GM23248 (cell line): Measurements from ENCODE around the gene PNKP. TPM values are rescaled to one million over a fixed set of nuclear protein-coding genes. Genes with fewer than 3 reads are reported as not detected.

ENCODE experiments used
- DNase-seq: peaks from one replicate; pipeline ENCODE4 v3.0.0-alpha.2; 2015
- H2AFZ ChIP-seq: fragments of 200-600 bp; sonication (generic); 2 replicates; pipeline ENCODE4 v1.6.1; 2016; ENCODE audit warnings: antibody characterized with exemption
- H3F3A ChIP-seq: fragments of 200-600 bp; sonication (generic); 2 replicates; pipeline ENCODE4 v1.6.1; 2016; ENCODE audit warnings: mild to moderate bottlenecking, antibody characterized with exemption, mixed run types; ENCODE audit not compliant: insufficient read depth
- H3K27ac ChIP-seq: fragments of 200-600 bp; sonication (generic); 2 replicates; pipeline ENCODE4 v1.5.1; 2016; ENCODE audit warnings: mild to moderate bottlenecking
- H3K27me3 ChIP-seq: fragments of 200-600 bp; sonication (generic); replicated peaks from 2 replicates; pipeline ENCODE4 v1.6.1; 2016; ENCODE audit warnings: mild to moderate bottlenecking; ENCODE audit not compliant: insufficient read depth
- H3K36me3 ChIP-seq: fragments of 200-600 bp; sonication (generic); 2 replicates; pipeline ENCODE4 v1.6.1; 2016; ENCODE audit warnings: low read depth, mild to moderate bottlenecking
- H3K4me1 ChIP-seq: fragments of 200-600 bp; sonication (generic); 2 replicates; pipeline ENCODE4 v1.6.1; 2016; ENCODE audit warnings: mild to moderate bottlenecking; ENCODE audit not compliant: insufficient read depth
- H3K4me2 ChIP-seq: fragments of 200-600 bp; sonication (generic); one replicate; pipeline ENCODE4 v1.6.1; 2016; ENCODE audit warnings: mild to moderate bottlenecking; ENCODE audit not compliant: unreplicated experiment
- H3K4me3 ChIP-seq: fragments of 200-600 bp; sonication (generic); 2 replicates; pipeline ENCODE4 v1.5.1; 2016; ENCODE audit warnings: mild to moderate bottlenecking
- H3K79me2 ChIP-seq: fragments of 200-600 bp; sonication (generic); 2 replicates; pipeline ENCODE4 v1.6.1; 2016; ENCODE audit warnings: mild to moderate bottlenecking; ENCODE audit not compliant: insufficient read depth
- H3K9ac ChIP-seq: fragments of 200-600 bp; sonication (generic); 2 replicates; pipeline ENCODE4 v1.6.1; 2016; ENCODE audit warnings: mild to moderate bottlenecking
- H3K9me2 ChIP-seq: fragments of 200-600 bp; sonication (generic); 2 replicates; pipeline ENCODE4 v1.6.1; 2016; ENCODE audit warnings: mixed run types, mild to moderate bottlenecking, moderate library complexity; ENCODE audit not compliant: insufficient read depth
- H3K9me3 ChIP-seq: fragments of 200-600 bp; sonication (generic); one replicate; pipeline ENCODE4 v1.6.1; 2017; ENCODE audit warnings: low read depth
- H4K20me1 ChIP-seq: fragments of 200-600 bp; sonication (generic); 2 replicates; pipeline ENCODE4 v1.6.0; 2016; ENCODE audit not compliant: insufficient read depth
- EZH2 ChIP-seq: fragments of 200-600 bp; sonication (generic); IDR thresholded peaks from 2 replicates; pipeline ENCODE4 v1.6.1; 2018; ENCODE audit warnings: antibody characterized with exemption, mild to moderate bottlenecking; ENCODE audit not compliant: insufficient read depth, poor library complexity, severe bottlenecking
- EZH2phosphoT487 ChIP-seq: fragments of 200-600 bp; sonication (generic); IDR thresholded peaks from 2 replicates; pipeline ENCODE4 v1.6.1; 2018; ENCODE audit warnings: antibody characterized with exemption, moderate library complexity, mild to moderate bottlenecking, low read depth; ENCODE audit not compliant: insufficient read depth
- WGBS, 2 experiments: methylation state at CpG; one replicate each; pipeline ENCODE4 v1.1.6; 2015 to 2017; ENCODE audit warnings: low lambda C conversion rate in 2 of 2, low coverage in 1 of 2; ENCODE audit errors: missing lambda C conversion rate in 2 of 2; 5-methylcytosine and 5-hydroxymethylcytosine counted together
- in situ Hi-C: fragments of 300-500 bp; cut with MboI; formaldehyde crosslinking; loops from 2 replicates; pipeline ENCODE4 v1.15.0; 2020
- polyA plus RNA-seq: library from polyadenylated mRNA; unstranded; fragments of >200 nt; fragmentation: Nextera tagmentation; extraction: Ambion mirVana; gene quantifications from 2 replicates; pipeline ENCODE4 v1.2.1, GENCODE V29; 2016
- total RNA-seq: library from RNA; depleted of rRNA; stranded (reverse); fragments of >200 nt; shearing (Covaris generic); gene quantifications from 2 replicates; pipeline ENCODE4 v1.2.3, GENCODE V29; 2014

PNKP gene
- total and polyA plus RNA-seq, 2 experiments from 2014 or later: 31.5 to 42.2 TPM

DNA sequence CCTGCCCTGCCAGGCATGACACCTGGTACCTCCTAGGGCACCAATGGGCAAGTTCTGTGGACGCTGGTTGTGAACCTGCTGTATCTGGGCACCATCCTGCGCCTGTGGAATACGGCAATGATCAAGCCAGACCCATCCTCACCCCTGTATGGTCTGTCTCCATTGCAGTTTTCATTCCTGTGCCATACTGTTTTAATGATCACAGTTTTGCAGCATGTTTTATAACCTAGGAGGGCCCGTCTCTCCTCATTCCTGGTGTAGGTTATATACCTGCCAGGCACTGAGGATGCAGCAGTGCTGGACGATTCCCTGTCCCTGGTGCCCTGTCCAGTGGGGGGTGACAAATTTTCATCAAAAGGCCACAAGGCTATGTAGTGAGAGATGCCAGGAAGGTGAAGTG, 15.7 kb upstream of the PNKP start:
- H3F3A ChIP-seq: no peaks in the 10 kb centered on the region
- no peaks in the 10 kb centered on the region for H3K9me3 ChIP-seq
- WGBS, 2 experiments: 93 to 96% methylated on average over 5 of the region's 5 CpGs
- no peaks in the 10 kb centered on the region for H4K20me1 ChIP-seq
- H3K36me3 ChIP-seq: peaks cover 17% of the 10 kb centered on the region; the same call in 1 of the 2 replicates
- H3K4me2 ChIP-seq: no peak overlapping the region
- no peaks in the 10 kb centered on the region for H3K27me3 ChIP-seq
- no peak overlapping the region for H3K27ac ChIP-seq
- no peak overlapping the region for H3K9ac ChIP-seq
- TF ChIP-seq EZH2: no peak
- TF ChIP-seq EZH2phosphoT487: no peak
- H2AFZ ChIP-seq: no peak overlapping the region
- H3K79me2 ChIP-seq: peaks cover 12% of the 10 kb centered on the region
- in situ Hi-C loops: no loop called here
- peaks cover 4% of the 10 kb centered on the region; the same call in 1 of the 2 replicates for H3K4me1 ChIP-seq
- H3K9me2 ChIP-seq: no peaks in the 10 kb centered on the region
- H3K4me3 ChIP-seq: no peak overlapping the region
- no peak for DNase-seq

DNA sequence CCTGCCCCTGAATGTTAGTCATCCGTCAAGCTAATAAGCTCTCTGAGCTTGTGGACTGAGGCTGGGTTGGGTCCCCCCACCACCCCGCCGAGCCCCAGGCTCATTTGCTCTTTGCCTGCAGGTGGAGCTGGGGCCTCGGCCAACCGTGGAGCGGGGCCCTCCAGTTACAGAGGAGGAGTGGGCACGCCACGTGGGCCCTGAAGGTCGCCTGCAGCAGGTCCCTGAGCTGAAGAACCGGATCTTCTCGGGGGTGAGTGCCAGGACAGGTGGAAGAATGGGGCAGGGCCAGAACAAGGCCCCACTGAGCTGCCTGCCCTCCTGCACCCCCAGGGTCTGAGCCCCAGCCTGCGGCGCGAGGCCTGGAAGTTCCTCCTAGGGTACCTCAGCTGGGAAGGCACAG, 15.3 kb upstream of the PNKP start:
- Histone ChIP-seq H3K27ac (no peak overlapping the region), H3K79me2 (peaks cover 12% of the 10 kb centered on the region), H3K4me3 (no peak overlapping the region), H2AFZ (no peak overlapping the region), H3K4me1 (peaks cover 4% of the 10 kb centered on the region; the same call in 1 of the 2 replicates), H3K4me2 (no peak overlapping the region), H3K36me3 (peaks cover 17% of the 10 kb centered on the region; the same call in 1 of the 2 replicates), H3K9ac (no peak overlapping the region), H3K9me2 (no peaks in the 10 kb centered on the region), H3K9me3 (no peaks in the 10 kb centered on the region), H3F3A (no peaks in the 10 kb centered on the region), H4K20me1 (no peaks in the 10 kb centered on the region), H3K27me3 (no peaks in the 10 kb centered on the region)
- TF ChIP-seq EZH2 (no peak), EZH2phosphoT487 (no peak)
- DNase-seq: no peak
- 94 to 99% methylated on average over 13 to 14 of the region's 14 CpGs for WGBS, 2 experiments
- in situ Hi-C loops: no loop called here

DNA sequence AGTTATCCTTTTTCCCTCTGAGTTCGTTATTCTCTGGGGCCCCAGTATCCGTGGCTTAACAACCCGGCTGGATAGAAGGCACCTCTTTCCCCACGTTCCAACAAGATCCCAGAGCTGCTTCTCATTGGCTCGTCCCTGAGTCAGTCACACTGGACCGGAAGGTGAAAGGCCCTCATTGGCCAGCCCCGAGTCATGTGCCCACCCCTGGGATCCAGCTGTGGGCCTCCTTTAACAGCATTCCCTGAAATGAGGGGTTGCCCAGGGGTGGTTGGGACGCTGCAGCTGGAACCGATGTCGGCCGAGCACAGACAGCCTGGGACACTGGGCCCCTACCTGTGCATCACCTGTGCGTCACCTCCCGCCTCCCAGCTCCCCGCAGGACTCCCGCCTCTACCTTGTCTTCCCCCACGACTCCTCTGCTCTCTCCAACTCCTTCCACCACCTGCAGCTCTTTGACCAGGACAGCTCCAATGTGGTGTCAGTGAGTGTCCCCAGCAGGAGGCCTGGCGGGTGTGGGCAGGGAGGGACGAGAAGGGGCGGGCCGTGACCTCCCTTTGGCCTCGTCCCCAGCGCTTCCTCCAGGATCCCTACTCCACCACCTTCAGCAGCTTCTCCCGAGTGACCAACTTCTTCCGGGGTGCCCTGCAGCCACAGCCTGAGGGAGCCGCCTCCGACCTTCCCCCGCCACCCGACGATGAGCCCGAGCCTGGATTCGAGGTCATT, 14.5 kb upstream of the PNKP start:
- Histone ChIP-seq H3K9me3 (no peaks in the 10 kb centered on the region), H3K9ac (no peak overlapping the region), H4K20me1 (no peaks in the 10 kb centered on the region), H3K79me2 (peaks cover 12% of the 10 kb centered on the region), H3K4me3 (no peak overlapping the region), H3K27ac (no peak overlapping the region), H3K27me3 (no peaks in the 10 kb centered on the region), H3K4me2 (no peak overlapping the region), H3K4me1 (peaks cover 4% of the 10 kb centered on the region; the same call in 1 of the 2 replicates), H3F3A (no peaks in the 10 kb centered on the region), H2AFZ (no peak overlapping the region), H3K36me3 (peaks cover 17% of the 10 kb centered on the region; the same call in 1 of the 2 replicates), H3K9me2 (no peaks in the 10 kb centered on the region)
- TF ChIP-seq EZH2phosphoT487: no peak
- TF ChIP-seq EZH2: no peak
- DNase-seq: no peak
- 89 to 90% methylated on average over 27 to 31 of the region's 31 CpGs for WGBS, 2 experiments
- in situ Hi-C loops: no loop called here

DNA sequence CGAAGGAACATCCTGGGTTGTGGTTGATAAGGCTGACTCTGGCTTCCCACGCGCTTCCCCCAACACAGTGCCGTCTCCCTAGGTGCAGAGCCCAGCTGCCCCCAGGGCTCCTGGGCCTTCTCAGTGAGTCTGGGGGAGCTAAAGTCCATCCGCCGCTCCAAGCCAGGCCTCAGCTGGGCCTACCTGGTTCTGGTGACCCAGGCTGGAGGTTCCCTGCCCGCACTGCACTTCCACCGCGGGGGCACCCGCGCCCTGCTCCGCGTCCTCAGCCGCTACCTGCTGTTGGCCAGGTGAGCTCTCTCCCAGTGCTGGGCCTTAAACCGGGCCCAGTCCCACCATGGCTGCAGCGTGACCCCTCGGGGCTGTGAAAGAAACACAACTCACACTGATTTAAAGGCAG, 13.8 kb upstream of the PNKP start:
- in situ Hi-C loops: no loop called here
- Histone ChIP-seq H3K27ac (no peak overlapping the region), H3K4me2 (no peak overlapping the region), H3F3A (no peaks in the 10 kb centered on the region), H3K9me2 (no peaks in the 10 kb centered on the region), H3K9me3 (no peaks in the 10 kb centered on the region), H3K4me1 (peaks cover 4% of the 10 kb centered on the region; the same call in 1 of the 2 replicates), H3K36me3 (peaks cover 17% of the 10 kb centered on the region; the same call in 1 of the 2 replicates), H2AFZ (no peak overlapping the region), H3K9ac (no peak overlapping the region), H3K27me3 (no peaks in the 10 kb centered on the region), H3K4me3 (no peak overlapping the region), H3K79me2 (peaks cover 14% of the 10 kb centered on the region), H4K20me1 (no peaks in the 10 kb centered on the region)
- TF ChIP-seq EZH2phosphoT487: no peak
- no peak for TF ChIP-seq EZH2
- WGBS, 2 experiments: 92 to 94% methylated on average over 15 to 17 of the region's 17 CpGs
- no peak for DNase-seq
